Breast epithelium (tissue), 3 donors: ENCODE measurements around the gene TIMP1.

Source experiments
- CTCF ChIP-seq, 3 donors: fragments of 450-650 bp; IDR thresholded peaks; one replicate each; pipeline ENCODE4 v1.5.1; 2016 to 2017; ENCODE audit warnings: antibody characterized with exemption in 3 of 3, mild to moderate bottlenecking in 3 of 3, moderate library complexity in 3 of 3
- POLR2A ChIP-seq: fragments of 450-650 bp; IDR thresholded peaks from one replicate; pipeline ENCODE4 v1.6.1; 2016; ENCODE audit warnings: antibody characterized with exemption, mild to moderate bottlenecking, moderate library complexity
- POLR2AphosphoS5 ChIP-seq, 3 donors: sonication (generic); formaldehyde crosslinking; IDR thresholded peaks; one replicate each; pipeline ENCODE4 v1.6.1; 2017; ENCODE audit warnings: antibody characterized with exemption in 3 of 3

- TF ChIP-seq CTCF (IDR thresholded peaks at IDR 0.05) (no peak), POLR2AphosphoS5 (IDR thresholded peaks at IDR 0.05) (no peak), POLR2A (no peak)
Observed at GRCh38 chrX:47574076-47574546, 8.1 kb upstream of the TIMP1 start.
